OCI-LY3 (cell line): ENCODE measurements around the gene TREX2.

Experiments used
- H2AFZ ChIP-seq: fragments of 200-600, 300-600 bp; shearing (Covaris generic); 2 replicates; pipeline ENCODE4 v1.6.0; 2014; ENCODE audit warnings: antibody characterized with exemption, low read depth, low read length
- H3K27ac ChIP-seq: fragments of 200-600, 300-600 bp; sonication (generic); 2 replicates; pipeline ENCODE4 v1.5.1; 2014; ENCODE audit warnings: mild to moderate bottlenecking, low read length, moderate library complexity, mixed read lengths
- H3K27me3 ChIP-seq: fragments of 200-600, 300-600 bp; sonication (generic); 2 replicates; pipeline ENCODE4 v1.6.1; 2014; ENCODE audit warnings: low read depth, low read length, mixed read lengths
- H3K36me3 ChIP-seq: fragments of 200-600, 300-600 bp; sonication (generic); replicated peaks from 2 replicates; pipeline ENCODE3; 2014; ENCODE audit warnings: low read depth, low read length, mixed read lengths
- H3K4me1 ChIP-seq: fragments of 300-600, 200-600 bp; sonication (generic); 2 replicates; pipeline ENCODE4 v1.6.1; 2014; ENCODE audit warnings: low read length, mixed read lengths
- H3K4me2 ChIP-seq: fragments of 200-600, 300-600 bp; sonication (generic); 2 replicates; pipeline ENCODE4 v1.6.1; 2014; ENCODE audit warnings: low read length, mixed read lengths
- H3K4me3 ChIP-seq: fragments of 300-600, 200-600 bp; sonication (generic); 2 replicates; pipeline ENCODE4 v1.5.1; 2014; ENCODE audit warnings: antibody characterized with exemption, mild to moderate bottlenecking, low read length, moderate library complexity
- H3K79me2 ChIP-seq: fragments of 300-600, 200-600 bp; shearing (Covaris generic); 2 replicates; pipeline ENCODE4 v1.6.1; 2014; ENCODE audit warnings: mild to moderate bottlenecking, low read length, mixed read lengths
- H3K9ac ChIP-seq: fragments of 300-600, 200-600 bp; shearing (Covaris generic); 2 replicates; pipeline ENCODE4 v1.6.0; 2014; ENCODE audit warnings: mild to moderate bottlenecking, low read length, moderate library complexity
- H3K9me3 ChIP-seq: fragments of 200-600, 300-600 bp; shearing (Covaris generic); 2 replicates; pipeline ENCODE4 v1.6.1; 2014; ENCODE audit warnings: low read length, mixed read lengths; ENCODE audit not compliant: insufficient read depth
- H4K20me1 ChIP-seq: fragments of 200-600, 300-600 bp; sonication (generic); 2 replicates; pipeline ENCODE4 v1.6.1; 2016; ENCODE audit warnings: low read length, mixed read lengths; ENCODE audit not compliant: insufficient read depth
- EZH2phosphoT487 ChIP-seq: fragments of 200-600 bp; shearing (Covaris generic); IDR thresholded peaks from 2 replicates; pipeline ENCODE4 v1.6.1; 2018; ENCODE audit warnings: antibody characterized with exemption, mixed run types, low read depth
- TF ChIP-seq, protein P1 (sequence below): fragments of 200-600, 300-600 bp; sonication (generic); IDR thresholded peaks from 2 replicates; pipeline ENCODE4 v1.5.1; 2014; ENCODE audit warnings: antibody characterized with exemption, low read length, low read depth

TREX2 gene

DNA sequence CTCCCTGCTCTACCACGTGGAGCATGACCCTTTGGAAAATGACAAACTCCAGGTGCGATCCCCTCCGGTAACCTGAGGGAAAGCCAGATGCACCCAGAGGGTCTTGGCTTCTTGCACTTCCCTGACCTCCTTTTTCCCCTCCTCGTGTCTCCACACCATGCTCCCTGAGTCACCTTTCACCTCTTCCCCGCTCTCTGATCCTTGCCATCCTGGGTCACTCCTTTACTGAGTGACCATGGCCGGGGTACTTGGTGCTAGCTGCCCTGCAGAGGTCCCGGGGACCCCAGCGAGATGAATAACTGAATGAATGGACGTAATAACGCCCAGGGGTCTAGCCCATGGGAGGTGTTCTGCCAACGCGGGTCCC lies 35.0 kb downstream of the TREX2 start:
- Histone ChIP-seq H3K36me3 (no peaks in the 10 kb centered on the region), H3K4me3 (peak overlapping the region; percentile 98), H2AFZ (peak overlapping the region; percentile 82), H3K9me3 (no peaks in the 10 kb centered on the region), H3K27me3 (no peaks in the 10 kb centered on the region), H3K9ac (peak overlapping the region; percentile 81; the same call in 1 of the 2 replicates), H3K27ac (no peak overlapping the region), H3K4me1 (peaks cover 15% of the 10 kb centered on the region), H4K20me1 (no peaks in the 10 kb centered on the region), H3K4me2 (peak overlapping the region; percentile 99), H3K79me2 (peaks cover 7% of the 10 kb centered on the region; the same call in 1 of the 2 replicates)
- TF ChIP-seq EZH2phosphoT487: no peak
- TF ChIP-seq, protein P1, sequence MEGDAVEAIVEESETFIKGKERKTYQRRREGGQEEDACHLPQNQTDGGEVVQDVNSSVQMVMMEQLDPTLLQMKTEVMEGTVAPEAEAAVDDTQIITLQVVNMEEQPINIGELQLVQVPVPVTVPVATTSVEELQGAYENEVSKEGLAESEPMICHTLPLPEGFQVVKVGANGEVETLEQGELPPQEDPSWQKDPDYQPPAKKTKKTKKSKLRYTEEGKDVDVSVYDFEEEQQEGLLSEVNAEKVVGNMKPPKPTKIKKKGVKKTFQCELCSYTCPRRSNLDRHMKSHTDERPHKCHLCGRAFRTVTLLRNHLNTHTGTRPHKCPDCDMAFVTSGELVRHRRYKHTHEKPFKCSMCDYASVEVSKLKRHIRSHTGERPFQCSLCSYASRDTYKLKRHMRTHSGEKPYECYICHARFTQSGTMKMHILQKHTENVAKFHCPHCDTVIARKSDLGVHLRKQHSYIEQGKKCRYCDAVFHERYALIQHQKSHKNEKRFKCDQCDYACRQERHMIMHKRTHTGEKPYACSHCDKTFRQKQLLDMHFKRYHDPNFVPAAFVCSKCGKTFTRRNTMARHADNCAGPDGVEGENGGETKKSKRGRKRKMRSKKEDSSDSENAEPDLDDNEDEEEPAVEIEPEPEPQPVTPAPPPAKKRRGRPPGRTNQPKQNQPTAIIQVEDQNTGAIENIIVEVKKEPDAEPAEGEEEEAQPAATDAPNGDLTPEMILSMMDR: no peak

DNA sequence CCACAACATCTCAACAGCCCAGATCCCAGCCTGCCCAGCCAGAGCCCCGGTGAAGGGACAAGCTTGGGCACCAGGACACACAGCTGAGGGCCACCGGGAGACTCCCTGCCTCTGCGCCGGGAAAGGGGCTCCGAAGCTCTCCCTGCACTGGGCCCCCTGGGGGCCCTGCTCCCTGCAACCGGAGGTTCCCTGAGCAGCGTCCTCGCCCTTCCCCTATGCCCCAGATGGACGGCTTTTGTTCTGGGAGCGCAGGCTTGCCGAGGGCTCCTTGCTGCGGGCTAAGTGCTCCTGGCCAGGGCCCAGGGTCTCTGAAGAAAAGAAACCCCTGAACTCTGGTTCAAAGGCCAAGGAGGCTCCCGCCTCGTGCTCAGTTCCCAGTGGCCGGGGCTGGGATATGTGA lies 35.5 kb downstream of the TREX2 start:
- Histone ChIP-seq H3K4me3 (no peak overlapping the region), H4K20me1 (no peaks in the 10 kb centered on the region), H3K27me3 (no peaks in the 10 kb centered on the region), H2AFZ (no peak overlapping the region), H3K27ac (no peak overlapping the region), H3K79me2 (peaks cover 7% of the 10 kb centered on the region; the same call in 1 of the 2 replicates), H3K36me3 (no peaks in the 10 kb centered on the region), H3K9me3 (no peaks in the 10 kb centered on the region), H3K4me1 (peaks cover 15% of the 10 kb centered on the region), H3K9ac (no peak overlapping the region), H3K4me2 (no peak overlapping the region)
- no peak for TF ChIP-seq EZH2phosphoT487
- TF ChIP-seq, protein P1: no peak

DNA sequence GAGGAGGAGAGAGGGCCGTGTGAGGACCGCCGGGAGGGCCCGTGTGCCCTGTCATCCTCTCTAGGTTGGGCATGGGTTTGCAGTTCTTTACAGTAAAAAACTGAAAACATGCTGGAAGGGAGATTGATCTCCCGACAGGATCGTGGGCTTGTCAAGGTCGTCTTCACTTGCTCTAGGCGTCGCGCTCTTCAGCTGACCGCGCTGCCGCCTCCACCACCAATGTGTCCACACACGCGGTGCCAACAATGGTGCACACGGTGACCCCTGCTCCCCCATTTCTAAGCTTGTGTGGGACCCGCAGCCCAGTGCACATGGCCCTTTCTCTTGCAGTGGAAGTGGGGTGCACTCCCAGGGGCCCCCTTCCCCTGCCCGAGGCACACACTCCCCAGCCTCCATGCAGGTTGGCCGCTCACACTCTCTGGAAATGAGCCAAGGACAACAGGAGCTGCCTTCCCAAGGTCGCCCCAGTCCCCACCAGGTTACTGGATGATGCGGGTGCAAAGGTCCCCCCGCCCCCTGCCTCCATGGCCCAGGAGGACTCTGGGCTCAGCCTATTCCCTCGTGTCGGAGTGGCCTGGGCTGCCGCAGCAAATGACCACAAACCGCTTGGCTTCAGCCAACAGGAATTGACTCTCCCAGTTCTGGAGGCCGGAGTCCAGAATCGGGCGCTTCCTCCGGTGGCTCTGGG lies 36.3 kb downstream of the TREX2 start:
- Histone ChIP-seq H3K4me1 (peaks cover 15% of the 10 kb centered on the region), H3K36me3 (no peaks in the 10 kb centered on the region), H4K20me1 (no peaks in the 10 kb centered on the region), H3K27me3 (no peaks in the 10 kb centered on the region), H3K9ac (no peak overlapping the region), H3K4me2 (no peak overlapping the region), H3K79me2 (peaks cover 7% of the 10 kb centered on the region; the same call in 1 of the 2 replicates), H3K27ac (no peak overlapping the region), H3K9me3 (no peaks in the 10 kb centered on the region), H2AFZ (no peak overlapping the region), H3K4me3 (no peak overlapping the region)
- TF ChIP-seq, protein P1: no peak
- TF ChIP-seq EZH2phosphoT487: no peak

DNA sequence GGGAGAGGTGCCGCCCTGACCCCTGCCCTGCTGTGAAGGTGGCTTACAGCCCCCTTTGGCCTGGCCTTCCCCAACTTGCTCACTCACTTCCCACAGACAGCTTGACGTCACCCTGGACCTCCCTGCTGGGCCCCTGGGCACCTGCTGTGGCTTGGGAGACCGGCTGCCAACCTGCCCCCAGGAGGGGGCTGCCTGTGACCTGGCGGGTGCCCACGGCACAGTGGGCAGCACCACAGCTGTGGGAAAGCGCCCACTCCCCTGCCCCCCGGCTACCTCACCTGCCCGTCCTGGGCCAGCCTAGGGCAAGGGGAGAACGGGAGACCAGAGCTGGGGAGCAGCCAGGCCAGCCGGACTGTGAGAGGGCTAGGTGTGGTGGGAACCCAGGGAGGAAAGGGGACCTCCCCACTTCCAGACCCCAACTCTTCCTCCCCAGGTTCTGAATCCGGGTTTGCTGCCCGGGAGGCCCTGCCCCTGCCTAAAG lies 36.9 kb downstream of the TREX2 start:
- Histone ChIP-seq H3K27ac (no peak overlapping the region), H3K4me2 (no peak overlapping the region), H3K27me3 (no peaks in the 10 kb centered on the region), H3K4me1 (peaks cover 15% of the 10 kb centered on the region), H3K79me2 (peaks cover 7% of the 10 kb centered on the region; the same call in 1 of the 2 replicates), H3K9ac (no peak overlapping the region), H3K36me3 (no peaks in the 10 kb centered on the region), H3K4me3 (no peak overlapping the region), H2AFZ (no peak overlapping the region), H3K9me3 (no peaks in the 10 kb centered on the region), H4K20me1 (no peaks in the 10 kb centered on the region)
- TF ChIP-seq, protein P1: no peak
- no peak for TF ChIP-seq EZH2phosphoT487
